Measurements from ENCODE around the gene SEMA3C. TPM values are rescaled to one million over a fixed set of nuclear protein-coding genes. Genes with fewer than 3 reads are reported as not detected.
"Not testable (repeated sequence)": the region's sequence is repeated elsewhere in the genome, so short reads cannot be mapped to it uniquely, and the experiment has no call there.

The SEMA3C gene
- total RNA-seq, 1 donor from 2014 or later: 67.8 TPM

GRCh38 chr7:80935991-80936780 is 17.3 kb upstream of the SEMA3C start:
- DNase-seq (ENCODE audit: extremely low spot score, unreplicated experiment): no peak
- TF ChIP-seq, protein P1, sequence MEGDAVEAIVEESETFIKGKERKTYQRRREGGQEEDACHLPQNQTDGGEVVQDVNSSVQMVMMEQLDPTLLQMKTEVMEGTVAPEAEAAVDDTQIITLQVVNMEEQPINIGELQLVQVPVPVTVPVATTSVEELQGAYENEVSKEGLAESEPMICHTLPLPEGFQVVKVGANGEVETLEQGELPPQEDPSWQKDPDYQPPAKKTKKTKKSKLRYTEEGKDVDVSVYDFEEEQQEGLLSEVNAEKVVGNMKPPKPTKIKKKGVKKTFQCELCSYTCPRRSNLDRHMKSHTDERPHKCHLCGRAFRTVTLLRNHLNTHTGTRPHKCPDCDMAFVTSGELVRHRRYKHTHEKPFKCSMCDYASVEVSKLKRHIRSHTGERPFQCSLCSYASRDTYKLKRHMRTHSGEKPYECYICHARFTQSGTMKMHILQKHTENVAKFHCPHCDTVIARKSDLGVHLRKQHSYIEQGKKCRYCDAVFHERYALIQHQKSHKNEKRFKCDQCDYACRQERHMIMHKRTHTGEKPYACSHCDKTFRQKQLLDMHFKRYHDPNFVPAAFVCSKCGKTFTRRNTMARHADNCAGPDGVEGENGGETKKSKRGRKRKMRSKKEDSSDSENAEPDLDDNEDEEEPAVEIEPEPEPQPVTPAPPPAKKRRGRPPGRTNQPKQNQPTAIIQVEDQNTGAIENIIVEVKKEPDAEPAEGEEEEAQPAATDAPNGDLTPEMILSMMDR (conservative IDR thresholded peaks at IDR 0.05): no peak
- no peak overlapping the region for H3K4me3 Mint-ChIP-seq
- no peaks in the 10 kb centered on the region for H3K9me3 Mint-ChIP-seq
- peaks cover 8% of the 10 kb centered on the region for H3K4me1 Mint-ChIP-seq (ENCODE audit: unreplicated experiment)
- no peak overlapping the region for H3K27ac Mint-ChIP-seq
- no peaks in the 10 kb centered on the region for H3K36me3 Mint-ChIP-seq
- no peaks in the 10 kb centered on the region for H3K27me3 Mint-ChIP-seq

GRCh38 chr7:80934321-80934720 is 15.5 kb upstream of the SEMA3C start:
- H3K36me3 Mint-ChIP-seq: no peaks in the 10 kb centered on the region
- H3K4me3 Mint-ChIP-seq: no peak overlapping the region
- no peak overlapping the region for H3K27ac Mint-ChIP-seq
- H3K4me1 Mint-ChIP-seq (ENCODE audit: unreplicated experiment): no peaks in the 10 kb centered on the region
- DNase-seq (ENCODE audit: extremely low spot score, unreplicated experiment): no peak
- H3K27me3 Mint-ChIP-seq: no peaks in the 10 kb centered on the region
- H3K9me3 Mint-ChIP-seq: no peaks in the 10 kb centered on the region
- TF ChIP-seq, protein P1 (conservative IDR thresholded peaks at IDR 0.05): no peak

GRCh38 chr7:80932536-80932935 is 13.7 kb upstream of the SEMA3C start:
- Mint-ChIP-seq H3K4me1 (ENCODE audit: unreplicated experiment) (no peaks in the 10 kb centered on the region), H3K27ac (no peak overlapping the region), H3K9me3 (no peaks in the 10 kb centered on the region), H3K36me3 (no peaks in the 10 kb centered on the region), H3K4me3 (no peak overlapping the region), H3K27me3 (no peaks in the 10 kb centered on the region)
- no peak for DNase-seq (ENCODE audit: extremely low spot score, unreplicated experiment)
- TF ChIP-seq, protein P1 (conservative IDR thresholded peaks at IDR 0.05): no peak

- TF ChIP-seq, protein P1 (conservative IDR thresholded peaks at IDR 0.05): no peak
- Mint-ChIP-seq H3K27ac (no peak overlapping the region), H3K4me3 (no peak overlapping the region), H3K4me1 (ENCODE audit: unreplicated experiment) (no peaks in the 10 kb centered on the region), H3K9me3 (no peaks in the 10 kb centered on the region), H3K36me3 (no peaks in the 10 kb centered on the region), H3K27me3 (no peaks in the 10 kb centered on the region)
- DNase-seq (ENCODE audit: extremely low spot score, unreplicated experiment): no peak
Observed at GRCh38 chr7:80929619-80930018, 10.8 kb upstream of the SEMA3C start.

- H3K4me1 Mint-ChIP-seq (ENCODE audit: unreplicated experiment): peaks cover 11% of the 10 kb centered on the region
- not testable (repeated sequence) for H3K9me3 Mint-ChIP-seq; DNase-seq (ENCODE audit: extremely low spot score, unreplicated experiment); H3K36me3 Mint-ChIP-seq; H3K27me3 Mint-ChIP-seq; H3K27ac Mint-ChIP-seq; H3K4me3 Mint-ChIP-seq
Observed at GRCh38 chr7:80926955-80927354, 8.1 kb upstream of the SEMA3C start.

DNA sequence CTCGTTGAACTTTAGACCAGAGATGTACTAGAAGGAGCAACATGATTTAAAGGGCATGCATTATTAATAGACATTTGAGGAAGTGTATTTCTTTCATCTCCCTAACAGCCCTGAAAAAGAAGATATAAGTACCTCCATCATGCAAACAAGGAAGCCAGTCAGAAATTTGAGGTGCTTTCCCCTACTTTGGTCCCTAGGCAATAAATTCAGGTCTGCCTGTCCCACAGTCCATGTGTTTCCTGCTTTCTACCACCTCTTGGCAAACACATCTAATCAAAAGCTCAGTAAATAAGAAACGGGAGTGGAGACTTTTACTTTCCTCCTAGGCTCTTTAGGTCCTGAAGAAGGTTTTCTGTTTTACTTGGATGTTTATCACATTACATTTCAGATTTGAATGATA is 5.2 kb upstream of the SEMA3C start:
- Mint-ChIP-seq H3K27me3 (no peaks in the 10 kb centered on the region), H3K4me1 (ENCODE audit: unreplicated experiment) (peaks cover 27% of the 10 kb centered on the region), H3K4me3 (no peak overlapping the region), H3K36me3 (no peaks in the 10 kb centered on the region), H3K27ac (no peak overlapping the region), H3K9me3 (no peaks in the 10 kb centered on the region)
- TF ChIP-seq, protein P1 (conservative IDR thresholded peaks at IDR 0.05): no peak
- DNase-seq (ENCODE audit: extremely low spot score, unreplicated experiment): no peak
